ENCODE measurements around the gene RAB27A.
"Not testable (repeated sequence)": the region's sequence is repeated elsewhere in the genome, so short reads cannot be mapped to it uniquely, and the experiment has no call there.

RAB27A gene

DNA sequence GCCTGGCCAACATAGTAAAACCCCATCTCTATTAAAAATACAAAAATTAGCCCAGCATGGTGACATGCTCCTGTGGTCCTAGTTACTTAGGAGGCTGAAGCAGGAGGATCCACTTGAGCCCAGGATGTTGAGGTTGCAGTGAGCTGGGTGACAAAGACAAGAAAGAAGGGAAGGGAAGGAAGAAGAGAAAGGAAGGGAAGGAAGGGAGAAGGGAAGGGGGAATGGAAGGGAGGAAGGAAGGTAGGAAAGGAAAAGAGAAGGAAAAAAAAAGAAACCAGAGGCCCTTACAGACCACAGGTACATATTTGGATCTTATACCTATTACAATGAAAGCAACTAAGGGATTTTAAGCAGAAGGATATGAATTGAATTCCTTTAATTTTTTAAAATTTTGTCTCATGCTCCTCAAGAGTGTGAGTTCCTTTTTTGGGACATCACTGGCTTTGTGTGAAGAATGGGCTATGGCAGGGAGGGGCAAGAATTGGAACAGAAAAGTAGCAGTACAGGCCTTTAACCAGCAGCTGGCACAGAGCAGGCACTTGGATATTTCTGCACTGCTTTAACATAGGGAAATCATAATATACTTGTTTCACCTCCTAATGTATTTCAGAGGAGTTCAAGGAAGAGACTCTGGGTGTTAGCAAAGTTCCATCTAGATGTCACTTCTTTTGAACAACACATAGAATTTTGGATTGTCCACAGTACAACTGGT lies 7.9 kb downstream of the RAB27A start:
- DNase-seq (ENCODE audit: low spot score), result peak; percentile 12

DNA sequence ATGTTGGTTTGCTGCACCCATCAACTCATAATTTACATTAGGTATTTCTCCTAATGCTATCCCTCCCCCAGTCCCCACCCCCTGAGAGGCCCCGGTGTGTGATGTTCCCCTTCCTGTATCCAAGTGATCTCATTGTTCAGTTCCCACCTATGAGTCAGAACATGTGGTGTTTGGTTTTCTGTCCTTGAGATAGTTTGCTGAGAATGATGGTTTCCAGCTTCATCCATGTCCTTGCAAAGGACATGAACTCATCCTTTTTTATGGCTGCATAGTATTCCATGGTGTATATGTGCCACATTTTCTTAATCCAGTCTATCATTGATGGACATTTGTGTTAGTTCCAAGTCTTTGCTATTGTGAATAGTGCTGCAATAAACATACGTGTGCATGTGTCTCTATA lies 9.0 kb downstream of the RAB27A start:
- DNase-seq (ENCODE audit: low spot score), result not testable (repeated sequence)

- DNase-seq (ENCODE audit: low spot score), result peak; percentile 58
Observed at GRCh38 chr15:55279746-55280351, 9.8 kb downstream of the RAB27A start.

- DNase-seq (ENCODE audit: low spot score), result no peak
Observed at GRCh38 chr15:55279100-55279745, 10.4 kb downstream of the RAB27A start.

DNA sequence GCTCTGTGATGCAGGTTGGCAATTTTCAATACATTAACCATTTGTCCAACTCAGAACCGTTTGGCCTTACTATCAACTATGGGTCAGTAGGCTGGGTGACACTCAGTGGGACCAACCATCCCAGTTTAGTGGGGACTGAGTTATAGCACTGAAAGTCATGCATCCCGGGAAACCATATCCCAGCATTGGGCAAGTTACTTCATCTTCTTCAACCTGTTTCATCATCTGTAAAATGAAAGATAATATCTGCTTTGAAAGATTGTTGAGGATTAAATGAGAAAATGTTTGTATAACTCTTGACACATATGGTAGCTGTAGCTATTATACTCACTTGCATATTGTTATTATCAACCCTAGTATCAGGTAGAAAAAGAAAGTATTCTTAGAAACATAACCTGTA lies 11.9 kb downstream of the RAB27A start:
- no peak for DNase-seq (ENCODE audit: low spot score)

DNA sequence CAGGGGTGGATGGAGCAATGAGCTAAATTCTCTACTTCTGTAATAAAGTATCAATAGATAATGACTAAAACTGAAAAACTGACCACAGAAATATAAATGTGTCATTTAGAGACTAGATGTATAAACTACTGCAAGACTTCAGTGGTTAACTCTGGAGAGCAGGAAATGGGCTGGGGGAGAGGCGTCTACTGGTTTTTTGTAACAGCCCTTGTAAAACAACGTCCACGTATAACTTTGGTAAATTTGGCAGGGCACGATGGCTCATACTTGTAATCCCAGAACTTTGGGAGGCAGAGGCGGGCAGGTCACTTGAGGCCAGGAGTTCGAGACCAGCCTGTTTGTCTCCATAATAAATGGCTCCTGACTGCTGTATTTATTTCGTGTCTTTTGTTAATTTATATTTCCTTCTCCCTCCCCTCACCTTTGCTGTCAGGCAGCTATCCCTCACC lies 12.5 kb downstream of the RAB27A start:
- DNase-seq (ENCODE audit: low spot score), result no peak

DNA sequence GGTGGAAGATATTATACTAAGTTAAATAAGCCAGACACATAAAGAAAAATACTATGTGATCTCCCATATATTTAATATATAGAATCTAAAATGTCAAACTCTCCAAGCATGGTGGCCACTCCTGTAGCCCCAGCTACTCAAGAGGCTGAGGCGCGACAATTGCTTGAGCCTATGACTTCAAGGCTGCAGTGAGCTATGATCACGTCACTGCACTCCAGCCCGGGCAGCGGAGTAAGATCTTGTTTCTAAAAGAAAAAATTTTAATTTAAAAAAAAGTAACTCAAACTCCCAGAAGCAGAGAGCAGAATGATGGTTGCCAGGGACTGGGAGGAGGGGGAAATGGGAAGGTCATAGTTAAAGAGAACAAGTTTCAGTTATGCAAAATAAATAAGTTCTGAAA lies 13.3 kb downstream of the RAB27A start:
- no peak for DNase-seq (ENCODE audit: low spot score)

- DNase-seq (ENCODE audit: low spot score), result no peak
Observed at GRCh38 chr15:55270291-55270690, 19.3 kb downstream of the RAB27A start.

GRCh38 chr15:55268176-55268695 lies 21.4 kb downstream of the RAB27A start:
- no peak for DNase-seq (ENCODE audit: low spot score)

- no peak for DNase-seq (ENCODE audit: low spot score)
Observed at GRCh38 chr15:55267401-55268175, 22.0 kb downstream of the RAB27A start.

- DNase-seq (ENCODE audit: low spot score), result no peak
Observed at GRCh38 chr15:55266547-55266946, 23.1 kb downstream of the RAB27A start.

DNA sequence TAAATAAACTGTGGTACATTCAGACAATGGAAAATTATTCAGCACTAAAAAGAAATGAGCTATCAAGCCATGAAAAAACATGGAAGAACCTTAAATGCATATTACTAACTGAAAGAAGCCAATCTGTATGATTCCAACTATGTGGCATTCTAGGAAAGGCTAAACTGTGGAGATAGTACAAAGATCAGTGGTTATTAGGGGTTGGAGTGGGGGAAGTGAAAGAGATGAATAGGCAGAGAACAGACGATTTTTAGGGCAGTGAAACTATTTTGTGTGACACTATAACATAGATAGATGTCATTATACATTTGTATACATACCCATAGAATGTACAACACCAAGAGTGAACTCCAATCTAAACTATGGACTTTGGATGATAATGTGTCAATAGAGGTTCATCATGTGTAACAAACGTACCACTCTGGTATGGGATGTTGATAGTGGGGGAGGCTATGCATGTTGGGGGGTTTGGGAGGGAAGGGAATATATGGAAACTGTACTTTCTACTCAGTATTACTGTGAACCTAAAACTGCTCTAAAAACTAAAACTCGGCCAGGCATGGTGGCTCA lies 29.0 kb downstream of the RAB27A start:
- DNase-seq (ENCODE audit: low spot score), result no peak

DNA sequence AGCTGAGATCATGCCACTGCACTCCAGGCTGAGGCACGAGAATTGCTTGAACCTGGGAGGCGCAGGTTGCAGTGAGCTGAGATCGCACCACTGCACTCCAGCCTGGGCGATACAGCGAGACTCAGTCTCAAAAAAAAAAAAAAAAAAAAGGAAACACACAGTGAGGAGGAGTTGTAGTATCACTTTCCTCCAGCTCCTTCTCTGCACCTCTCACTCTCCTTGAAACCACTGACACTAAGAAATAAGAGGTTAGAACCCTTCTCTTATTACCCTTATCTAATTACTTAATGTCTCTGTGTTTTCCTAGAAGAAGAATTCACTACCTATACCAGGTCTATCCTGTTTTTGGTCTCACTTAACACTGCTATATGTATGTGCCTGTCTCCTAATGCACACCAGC lies 31.7 kb downstream of the RAB27A start:
- no peak for DNase-seq (ENCODE audit: low spot score)

GRCh38 chr15:55257012-55257670 lies 32.5 kb downstream of the RAB27A start:
- no peak for DNase-seq (ENCODE audit: low spot score)

- no peak for DNase-seq (ENCODE audit: low spot score)
Observed at GRCh38 chr15:55256281-55257011, 33.2 kb downstream of the RAB27A start.

DNA sequence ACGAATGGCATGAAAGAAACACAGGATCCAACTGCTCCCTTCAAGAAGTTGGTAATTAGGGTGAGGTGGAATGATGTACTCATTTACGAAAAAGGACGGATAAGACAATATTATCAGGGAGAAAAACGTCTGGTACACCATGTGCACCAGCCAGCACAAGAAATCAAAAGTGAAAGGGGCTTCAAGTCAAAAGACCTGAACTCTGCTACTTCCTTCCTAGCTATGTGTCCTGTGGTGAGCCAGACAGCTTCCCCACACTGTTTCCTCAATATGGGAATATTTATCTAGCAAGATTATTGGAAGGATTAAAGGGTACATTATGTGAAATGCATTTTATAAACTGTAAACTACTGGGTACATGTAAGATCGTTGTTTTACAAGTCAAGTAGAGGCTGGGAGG lies 33.9 kb downstream of the RAB27A start:
- DNase-seq (ENCODE audit: low spot score), result no peak

GRCh38 chr15:55254916-55255679 lies 34.5 kb downstream of the RAB27A start:
- no peak for DNase-seq (ENCODE audit: low spot score)

GRCh38 chr15:55253580-55253979 lies 36.0 kb downstream of the RAB27A start:
- peak; percentile 68 for DNase-seq (ENCODE audit: low spot score)

DNA sequence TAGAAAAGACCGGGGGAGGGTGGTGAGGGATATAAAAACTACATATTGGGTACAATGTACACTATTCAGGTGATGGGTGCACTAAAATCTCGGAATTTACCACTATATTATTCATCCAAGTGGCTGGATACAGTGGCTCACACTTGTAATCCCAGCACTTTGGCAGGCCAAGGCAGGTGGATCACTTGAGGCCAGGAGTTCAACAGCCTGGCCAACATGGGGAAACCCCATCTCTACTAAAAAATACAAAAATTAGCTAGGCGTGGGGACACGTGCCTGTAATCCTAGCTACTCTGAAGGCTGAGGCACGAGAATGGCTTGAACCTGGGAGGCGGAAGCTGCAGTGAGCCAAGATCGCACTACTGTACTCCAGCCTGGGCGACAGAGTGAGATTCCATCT lies 37.4 kb downstream of the RAB27A start:
- not testable (repeated sequence) for DNase-seq (ENCODE audit: low spot score)

DNA sequence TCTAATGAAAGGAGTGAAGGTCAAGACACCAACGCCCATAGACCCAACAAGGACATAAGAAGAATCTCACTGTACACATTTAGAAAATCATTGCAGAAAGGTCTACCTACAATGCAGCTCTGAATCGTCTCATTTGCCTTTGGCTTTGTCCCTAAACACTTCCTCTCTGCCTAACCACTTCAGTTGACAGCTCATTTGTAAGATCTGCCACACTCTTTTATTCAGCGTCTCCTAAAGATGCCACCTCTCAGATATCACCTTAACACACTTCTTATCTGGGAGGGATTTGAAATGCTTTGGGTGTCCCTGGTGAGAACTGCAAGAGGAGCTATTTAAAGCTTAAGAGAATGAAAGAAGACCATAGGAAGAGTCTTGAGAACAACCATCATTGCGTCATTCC lies 38.7 kb downstream of the RAB27A start:
- DNase-seq (ENCODE audit: low spot score), result no peak

All from GM03348 (cell line).